Uterus (tissue), 2 donors: ENCODE results near the gene ANKRD42.

Source experiments
- POLR2A ChIP-seq, 2 donors: fragments of 450-650 bp; IDR thresholded peaks; one replicate each; pipeline ENCODE4 v1.6.1; 2016; ENCODE audit warnings: antibody characterized with exemption in 2 of 2, mild to moderate bottlenecking in 1 of 2, moderate library complexity in 1 of 2
- TF ChIP-seq, protein P1 (sequence below), 4 experiments: fragments of 200-600 bp in 2 of 4; fragments of 450-650 bp in 2 of 4; sonication (generic) in 2 of 4; IDR thresholded peaks; one replicate each; pipeline ENCODE4 v1.5.1; 2016 to 2019; ENCODE audit warnings: antibody characterized with exemption in 4 of 4, mild to moderate bottlenecking in 2 of 4, moderate library complexity in 1 of 4

- TF ChIP-seq, protein P1, sequence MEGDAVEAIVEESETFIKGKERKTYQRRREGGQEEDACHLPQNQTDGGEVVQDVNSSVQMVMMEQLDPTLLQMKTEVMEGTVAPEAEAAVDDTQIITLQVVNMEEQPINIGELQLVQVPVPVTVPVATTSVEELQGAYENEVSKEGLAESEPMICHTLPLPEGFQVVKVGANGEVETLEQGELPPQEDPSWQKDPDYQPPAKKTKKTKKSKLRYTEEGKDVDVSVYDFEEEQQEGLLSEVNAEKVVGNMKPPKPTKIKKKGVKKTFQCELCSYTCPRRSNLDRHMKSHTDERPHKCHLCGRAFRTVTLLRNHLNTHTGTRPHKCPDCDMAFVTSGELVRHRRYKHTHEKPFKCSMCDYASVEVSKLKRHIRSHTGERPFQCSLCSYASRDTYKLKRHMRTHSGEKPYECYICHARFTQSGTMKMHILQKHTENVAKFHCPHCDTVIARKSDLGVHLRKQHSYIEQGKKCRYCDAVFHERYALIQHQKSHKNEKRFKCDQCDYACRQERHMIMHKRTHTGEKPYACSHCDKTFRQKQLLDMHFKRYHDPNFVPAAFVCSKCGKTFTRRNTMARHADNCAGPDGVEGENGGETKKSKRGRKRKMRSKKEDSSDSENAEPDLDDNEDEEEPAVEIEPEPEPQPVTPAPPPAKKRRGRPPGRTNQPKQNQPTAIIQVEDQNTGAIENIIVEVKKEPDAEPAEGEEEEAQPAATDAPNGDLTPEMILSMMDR (IDR thresholded peaks at IDR 0.05), result no peak
- TF ChIP-seq POLR2A (IDR thresholded peaks at IDR 0.05), result no peak
Measured at GRCh38 chr11:83285151-83285770, 91.7 kb downstream of the ANKRD42 start.
